GM18519 (cell line): ENCODE measurements around the gene CHERP.
"Not testable (repeated sequence)": the region's sequence is repeated elsewhere in the genome, so short reads cannot be mapped to it uniquely, and the experiment has no call there.

Experiments used
- ATAC-seq: cut with Tn5 transposase; IDR thresholded peaks from one replicate; pipeline ENCODE4 v1.9.1; 2021; ENCODE audit warnings: mild to moderate bottlenecking, moderate library complexity; ENCODE audit not compliant: unreplicated experiment, low FRiP score

CHERP gene

DNA sequence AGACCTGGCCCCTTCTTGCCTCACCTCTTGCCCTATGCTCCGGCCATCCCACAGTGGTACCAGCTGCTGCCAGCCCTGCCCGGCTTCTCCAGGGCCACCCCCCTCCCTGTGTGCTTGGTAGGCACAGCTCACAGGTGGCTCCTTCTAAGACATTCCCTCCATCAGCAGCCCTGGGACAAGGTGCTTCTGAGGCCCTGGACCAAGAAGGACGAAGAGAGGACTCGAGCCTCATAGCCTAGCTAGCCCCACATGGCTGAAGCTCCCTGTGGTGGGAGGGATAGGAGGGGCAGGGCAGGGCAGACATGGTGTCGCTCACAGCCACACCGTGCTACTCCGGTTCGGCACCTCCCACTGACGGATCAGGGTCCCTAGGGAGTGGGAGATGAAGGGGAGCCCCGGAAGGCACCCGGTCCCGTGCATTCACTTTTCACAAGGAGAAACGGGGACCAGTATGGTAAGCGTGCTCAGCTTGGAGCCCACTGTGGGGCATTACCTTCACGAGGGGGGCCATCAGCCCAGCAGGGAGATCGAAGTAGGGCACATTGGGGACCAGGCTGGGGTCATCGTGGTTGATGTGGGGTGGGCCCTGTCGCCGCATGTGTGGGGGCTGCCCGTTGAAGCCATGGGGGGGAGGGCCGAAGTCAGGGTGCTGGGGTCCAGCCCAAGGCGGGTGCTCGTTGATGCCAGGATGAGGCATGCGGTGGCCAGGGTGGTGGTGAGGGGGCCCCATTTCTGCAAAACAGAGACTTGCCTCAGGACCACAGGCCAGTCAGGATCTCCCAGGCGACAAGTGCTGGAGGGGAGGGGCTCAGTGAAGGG, 19.5 kb downstream of the CHERP start:
- no peak for ATAC-seq

DNA sequence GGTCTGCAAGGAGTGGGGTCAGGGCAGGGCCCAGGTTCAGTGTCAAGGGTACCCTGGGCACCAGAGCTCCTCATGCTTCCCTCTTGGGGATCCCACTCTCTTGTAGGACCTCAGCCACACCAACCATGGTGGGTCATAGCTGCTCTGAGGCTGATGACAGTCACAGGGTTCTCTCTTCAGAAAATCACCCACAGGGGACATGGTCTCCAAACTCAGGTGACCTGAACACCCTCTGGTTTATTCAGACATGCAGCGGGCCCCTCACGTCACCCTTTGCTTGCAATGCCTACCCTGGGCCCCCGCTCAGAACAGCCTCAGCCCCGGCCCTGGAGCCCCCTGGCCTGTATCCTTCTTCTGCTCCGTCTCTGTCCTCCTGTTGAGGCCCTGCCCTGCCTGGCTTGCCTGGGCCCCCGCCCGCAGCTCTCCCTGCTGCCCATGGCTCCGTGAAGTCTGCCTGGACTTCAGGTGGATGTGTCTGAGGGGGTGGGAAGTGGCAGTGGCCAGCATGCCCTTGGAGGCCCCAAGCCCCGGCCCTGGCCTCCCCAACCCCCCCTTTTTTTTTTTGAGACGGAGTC, 20.4 kb downstream of the CHERP start:
- no peak for ATAC-seq

DNA sequence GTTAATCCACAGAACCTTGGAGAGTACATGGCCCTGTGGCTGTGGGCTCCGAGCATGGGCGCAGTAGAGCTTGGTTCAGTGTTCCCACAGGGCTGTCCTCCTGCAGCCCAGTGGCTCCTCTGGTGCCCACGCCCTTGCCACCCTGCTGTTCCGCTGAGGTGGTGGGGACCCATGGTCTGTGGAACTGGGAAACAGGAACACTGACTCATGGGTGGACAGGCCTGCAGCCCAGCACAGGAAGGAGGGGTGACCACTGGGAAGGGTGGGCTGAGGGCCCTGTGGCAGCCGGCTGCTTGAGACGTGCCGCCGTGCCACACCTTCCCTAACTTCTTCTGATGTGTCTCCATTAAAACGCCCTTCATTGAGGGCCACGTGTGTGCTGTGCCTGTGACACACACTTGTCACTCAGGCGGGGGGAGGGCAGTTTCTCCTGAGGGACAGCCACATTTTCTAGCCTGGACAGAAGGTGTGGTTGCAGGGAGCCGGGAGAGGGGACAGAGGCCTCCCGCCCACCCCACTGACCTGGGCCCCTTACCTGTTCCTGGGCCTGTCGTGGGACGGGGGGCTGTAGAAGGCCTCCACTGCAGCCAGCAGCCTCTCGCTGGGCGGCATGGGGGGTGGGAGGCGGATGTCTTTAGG, 21.1 kb downstream of the CHERP start:
- ATAC-seq = no peak

DNA sequence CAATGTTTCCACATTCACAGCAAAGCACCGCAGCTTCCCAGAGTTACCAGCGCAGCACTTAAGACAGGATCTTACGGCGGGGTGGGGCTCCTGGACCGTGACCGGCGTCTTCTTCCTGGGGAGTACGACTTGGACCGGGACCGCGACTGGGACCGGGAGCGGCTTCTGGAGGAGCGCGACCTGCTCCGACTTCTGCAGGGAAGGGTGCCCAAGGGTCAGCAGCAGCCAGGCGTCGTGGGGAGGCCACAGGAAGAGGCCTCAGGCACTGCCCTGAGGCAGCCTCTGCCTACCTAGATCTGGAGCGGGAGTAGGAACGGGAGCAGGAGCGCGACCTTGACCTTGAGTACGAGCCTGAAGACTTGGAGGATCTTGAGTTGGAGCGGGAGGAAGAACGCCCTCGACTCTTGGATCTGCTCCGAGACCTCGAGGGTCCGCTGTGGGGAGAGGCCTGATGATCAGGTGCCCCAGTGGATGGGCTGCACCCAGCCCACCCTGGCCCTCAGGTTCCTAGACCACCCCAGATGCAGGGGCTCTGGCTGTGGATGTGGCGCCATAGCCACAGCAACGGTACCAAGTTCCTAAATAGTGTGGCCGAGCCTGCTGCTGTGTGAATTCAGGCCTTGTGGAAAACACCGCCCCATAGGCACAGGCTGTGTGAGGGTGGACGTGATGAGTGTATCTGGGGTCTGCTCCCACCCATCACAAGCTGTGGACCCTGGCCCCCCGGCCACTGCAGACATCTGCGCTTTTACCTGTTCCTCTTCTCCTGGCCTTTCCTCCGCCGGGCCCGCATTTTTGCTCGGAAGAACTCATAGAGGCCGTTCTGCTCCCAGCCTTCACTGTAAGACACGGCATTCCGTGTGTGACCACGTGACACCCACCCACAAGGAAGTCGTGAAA, 21.9 kb downstream of the CHERP start:
- ATAC-seq = no peak

DNA sequence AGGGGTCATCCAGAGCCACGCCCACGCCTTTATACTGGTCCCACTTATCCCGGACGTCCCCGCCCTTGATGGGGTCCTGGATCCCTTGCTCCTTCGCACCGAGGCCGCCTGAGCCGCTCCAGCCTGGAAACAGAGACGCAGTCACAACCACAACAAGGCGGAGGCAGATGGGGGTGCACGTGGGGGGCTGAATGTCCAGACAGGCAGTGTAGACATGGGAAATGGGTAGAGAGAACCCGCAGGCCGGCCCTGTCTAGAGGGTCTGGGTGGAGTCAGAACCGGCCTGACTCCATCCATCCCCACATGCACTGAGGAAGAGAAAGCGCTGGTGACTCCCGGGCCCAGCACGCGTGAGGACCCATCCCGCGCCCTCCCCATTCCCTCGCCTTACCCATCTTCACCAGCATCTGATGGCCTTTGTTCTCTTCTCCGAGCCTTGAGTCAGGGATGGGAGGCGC, 23.0 kb downstream of the CHERP start:
- ATAC-seq = no peak

DNA sequence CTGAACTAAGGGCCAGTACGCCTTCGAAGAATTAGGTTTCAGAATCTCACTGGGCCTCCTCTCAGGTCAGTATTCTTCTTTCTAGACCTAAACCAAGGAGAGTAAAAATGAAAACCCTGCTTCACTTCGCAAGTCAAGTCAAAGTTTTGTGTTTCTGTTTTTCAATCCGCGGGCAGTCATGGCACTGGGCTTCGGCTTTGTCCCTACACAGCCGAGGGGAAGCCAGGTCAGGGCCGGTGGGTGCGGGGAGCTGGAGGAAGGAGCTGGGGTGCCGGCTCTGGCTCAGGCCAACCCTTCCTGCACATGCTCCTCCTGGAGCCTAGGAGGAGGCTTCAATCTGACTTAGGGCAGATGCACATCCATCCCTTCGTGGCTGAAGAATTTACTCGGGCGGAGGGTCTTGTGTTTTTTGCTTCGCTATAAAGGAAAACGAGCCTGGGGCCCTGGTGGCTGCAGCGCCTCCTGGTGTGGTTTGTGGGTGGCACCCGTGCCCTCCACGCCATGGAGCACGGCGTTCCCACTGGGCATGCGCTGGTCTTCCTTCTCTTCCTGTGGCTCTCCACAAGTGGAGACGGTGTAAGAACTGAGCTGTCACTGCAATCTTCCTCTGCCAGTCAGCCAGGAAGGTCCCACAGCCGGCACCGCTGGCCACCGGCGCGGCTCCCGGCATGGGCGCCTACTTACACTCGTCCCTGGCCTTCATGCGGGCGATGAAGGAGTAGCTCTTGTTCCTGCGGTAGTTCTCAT, 23.6 kb downstream of the CHERP start:
- ATAC-seq = no peak

DNA sequence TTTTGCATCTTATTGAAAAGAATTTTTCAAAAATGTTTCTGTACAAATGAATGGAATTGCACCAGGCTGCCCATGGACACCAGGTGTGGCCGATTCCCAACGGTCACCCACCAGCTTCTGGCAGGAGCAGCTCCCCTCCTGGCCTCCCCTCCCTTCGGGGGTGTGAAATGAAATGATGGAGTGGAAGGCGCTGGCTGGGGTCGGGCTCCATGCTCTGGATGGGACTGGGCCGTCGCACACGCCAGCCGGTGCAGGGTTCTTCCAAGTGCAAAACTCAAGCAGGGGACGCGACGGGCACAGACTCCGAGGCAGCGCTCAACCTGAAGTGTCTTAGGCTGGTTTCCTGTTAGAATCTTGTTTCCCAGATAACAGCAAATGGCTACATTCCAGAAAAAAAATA, 24.2 kb downstream of the CHERP start:
- ATAC-seq = no peak

DNA sequence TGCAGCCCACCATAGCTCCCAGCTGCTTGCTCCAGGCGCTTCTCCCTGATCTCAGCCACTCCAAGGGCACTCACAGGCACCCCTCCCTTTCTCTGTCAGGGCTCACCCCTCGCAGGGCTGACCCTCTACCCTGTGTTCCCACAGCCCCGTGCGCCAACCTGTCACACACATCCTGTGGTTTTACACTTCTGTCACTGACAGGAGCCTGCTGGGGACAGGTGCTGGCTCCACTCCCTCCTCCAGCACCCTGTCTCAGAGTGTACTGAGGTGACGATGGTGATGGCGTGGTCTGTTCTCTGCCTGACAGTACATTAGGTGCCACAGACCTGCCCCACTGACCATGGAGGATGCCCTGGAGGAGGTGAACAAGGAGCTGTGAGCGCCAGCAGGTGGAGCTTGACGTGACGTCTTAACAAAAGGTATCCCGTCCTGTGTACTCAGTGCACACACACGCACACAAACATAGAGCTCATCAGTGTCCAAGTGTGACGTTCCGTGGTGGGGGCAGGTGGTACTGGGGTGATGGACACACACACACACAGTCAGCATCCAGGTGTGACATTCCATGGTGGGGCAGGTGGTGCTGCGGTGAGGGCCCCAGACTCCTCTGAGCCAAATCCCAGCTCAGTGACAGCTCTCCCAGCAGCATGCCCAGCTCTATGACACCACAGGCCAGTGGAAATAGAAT, 25.2 kb downstream of the CHERP start:
- ATAC-seq = no peak

DNA sequence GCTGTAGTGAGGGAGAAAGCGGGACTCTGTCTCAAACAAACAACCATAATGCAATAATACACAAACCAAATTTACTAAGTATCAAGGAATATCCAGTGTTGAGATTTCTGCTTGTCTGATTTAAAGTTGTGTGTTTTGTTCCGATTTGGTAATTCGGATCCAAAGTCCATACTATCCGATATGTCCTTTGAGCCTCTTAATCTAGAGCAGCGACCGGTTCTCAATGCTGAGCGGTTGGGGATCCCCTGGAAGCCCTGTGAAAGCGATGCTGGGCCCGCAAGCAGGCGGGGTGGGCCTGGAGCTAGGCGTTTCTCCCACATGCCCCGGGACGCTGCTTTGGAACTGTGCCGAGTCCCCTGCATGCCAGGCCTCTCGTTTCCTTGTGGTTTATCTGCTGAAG, 25.9 kb downstream of the CHERP start:
- ATAC-seq = no peak

DNA sequence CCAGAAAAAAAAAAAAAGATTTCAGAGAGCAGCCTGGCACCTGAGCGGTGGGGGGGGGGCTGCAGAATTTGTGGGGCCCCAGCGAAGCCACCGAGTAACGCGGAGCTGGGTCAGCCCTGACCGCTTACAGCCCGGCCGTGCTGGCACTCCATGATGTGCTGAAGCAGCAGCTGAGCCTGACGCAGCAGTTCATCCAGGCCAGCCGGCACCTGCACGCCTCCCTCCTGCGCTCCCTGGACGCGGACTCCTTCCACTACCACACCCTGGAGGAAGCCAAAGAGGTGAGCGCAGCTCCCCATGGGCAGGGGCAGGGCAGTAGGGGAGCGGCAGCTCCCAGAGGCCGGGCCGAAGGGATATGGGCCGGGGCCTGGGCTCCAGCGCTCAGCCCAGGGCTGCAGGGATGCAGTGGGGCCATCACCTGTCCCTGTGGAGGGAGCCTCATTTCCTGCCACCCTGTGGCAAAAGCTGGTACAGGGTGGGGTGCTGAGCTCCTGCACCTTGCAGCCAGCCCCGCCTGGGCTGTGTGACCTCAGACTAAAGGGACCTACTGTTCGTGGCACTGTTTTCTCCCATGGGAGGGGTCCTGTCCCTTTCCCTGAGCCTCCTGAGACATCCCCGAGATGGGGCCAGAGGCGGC, 27.7 kb downstream of the CHERP start:
- ATAC-seq = no peak

DNA sequence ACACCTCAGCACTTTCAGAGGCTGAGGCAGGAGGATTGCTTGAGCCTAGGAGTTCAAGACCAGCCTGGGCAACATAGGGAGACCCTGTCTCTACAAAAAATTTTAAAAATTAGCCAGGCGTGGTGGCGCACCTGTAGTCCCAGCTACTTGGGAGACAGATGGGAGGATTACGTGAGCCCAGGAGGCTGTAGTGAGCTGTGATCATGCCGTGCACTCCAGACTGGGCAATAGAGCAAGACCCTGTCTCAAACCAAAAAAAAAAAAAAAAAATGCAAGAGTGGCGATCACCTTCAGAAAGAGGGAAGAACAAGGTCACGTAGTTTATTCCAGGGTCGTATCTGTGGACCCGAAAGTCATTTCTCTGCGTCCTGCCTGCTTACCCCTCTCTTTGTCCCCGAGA, 29.6 kb downstream of the CHERP start:
- ATAC-seq = not testable (repeated sequence)

DNA sequence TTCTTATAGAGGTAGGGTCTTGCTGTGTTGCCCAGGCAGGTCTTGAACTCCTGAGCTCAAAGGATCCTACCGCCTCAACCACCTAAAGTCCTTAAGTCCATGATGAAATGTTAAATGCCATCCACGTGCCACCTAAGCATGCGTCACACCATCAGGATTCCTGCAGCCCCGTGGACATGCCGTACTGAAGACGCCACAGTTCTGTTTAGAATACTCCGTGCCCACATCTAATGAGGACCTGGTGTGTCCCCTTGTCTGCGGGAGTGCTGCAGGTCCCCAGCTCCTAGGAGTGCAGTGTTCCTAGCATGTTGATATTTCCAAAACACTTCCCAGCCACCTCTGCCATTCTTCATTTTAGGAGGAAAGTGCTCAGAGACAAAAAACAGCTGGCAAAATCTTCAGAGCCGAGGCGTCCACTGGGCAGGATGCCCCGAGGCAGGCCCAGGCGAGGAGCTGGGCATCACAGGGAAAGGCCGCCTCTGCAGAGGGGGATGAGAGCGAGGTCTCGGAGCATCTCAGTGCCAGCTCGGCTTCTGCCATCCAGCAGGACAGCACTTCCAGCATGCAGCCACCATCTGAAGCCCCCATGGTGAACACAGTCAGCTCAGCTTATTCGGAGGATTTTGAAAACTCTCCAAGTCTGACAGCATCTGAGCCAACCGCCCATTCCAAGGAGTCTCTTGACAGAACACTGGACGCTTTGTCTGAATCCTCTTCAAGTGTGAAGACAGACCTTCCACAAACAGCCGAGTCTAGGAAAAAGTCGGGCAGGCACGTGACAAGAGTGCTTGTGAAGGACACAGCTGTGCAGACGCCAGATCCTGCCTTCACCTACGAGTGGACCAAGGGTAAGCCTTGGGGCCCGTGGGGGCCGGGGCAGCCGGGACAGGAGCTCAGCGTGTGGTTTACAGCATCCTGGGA, 32.8 kb downstream of the CHERP start:
- ATAC-seq = no peak

DNA sequence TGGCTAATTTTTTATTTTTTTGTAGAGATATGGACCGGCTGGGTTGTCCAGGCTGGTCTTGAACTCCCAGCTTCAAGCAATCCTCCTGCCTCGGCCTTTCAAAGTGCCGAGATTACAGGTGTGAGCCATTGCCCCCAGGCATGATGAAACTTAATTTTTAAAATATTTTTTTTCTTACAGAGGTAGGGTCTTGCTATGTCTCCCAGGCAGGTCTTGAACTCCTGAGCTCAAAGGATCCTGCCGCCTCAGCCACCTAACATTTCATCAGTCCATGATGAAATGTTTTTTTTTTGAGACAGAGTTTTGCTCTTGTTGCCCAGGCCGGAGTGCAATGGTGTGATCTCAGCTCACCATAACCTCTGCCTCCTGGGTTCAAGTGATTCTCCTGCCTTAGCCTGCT, 33.7 kb downstream of the CHERP start:
- no peak for ATAC-seq

DNA sequence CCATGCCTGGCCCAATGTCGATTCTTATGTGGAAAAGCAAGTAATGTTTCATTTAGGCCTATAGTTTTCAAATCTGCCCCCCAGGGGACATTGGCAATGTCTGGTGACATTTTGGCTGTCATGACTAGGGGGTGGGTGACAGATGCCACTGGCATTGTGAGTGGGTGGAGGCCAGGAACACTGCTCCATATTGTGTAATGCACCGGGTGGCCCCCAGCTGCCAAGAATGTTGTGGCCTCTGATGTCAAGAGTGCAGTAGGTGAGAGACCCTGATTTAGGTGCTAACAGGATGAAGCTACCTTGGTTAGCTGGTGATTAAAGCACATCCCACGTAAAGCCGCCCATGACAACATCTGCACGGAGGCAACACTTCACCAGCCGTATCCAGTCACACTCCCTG, 35.3 kb downstream of the CHERP start:
- ATAC-seq = no peak

DNA sequence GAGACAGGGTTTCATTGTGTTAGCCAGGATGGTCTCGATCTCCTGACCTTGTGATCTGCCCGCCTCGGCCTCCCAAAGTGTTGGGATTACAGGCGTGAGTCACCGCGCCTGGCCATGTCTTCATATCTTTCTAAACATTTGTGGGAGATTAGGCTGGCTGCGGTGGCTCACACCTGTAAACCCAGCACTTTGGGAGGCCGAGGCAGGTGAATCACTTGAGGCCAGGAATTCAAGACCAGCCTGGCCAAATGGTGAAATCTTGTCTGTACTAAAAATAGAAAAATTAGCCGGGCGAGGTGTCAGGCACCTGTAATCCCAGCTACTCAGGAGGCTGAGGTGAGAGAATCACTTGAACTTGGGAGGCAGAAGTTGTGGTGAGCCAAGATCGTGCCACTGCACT, 36.1 kb downstream of the CHERP start:
- ATAC-seq = not testable (repeated sequence)

DNA sequence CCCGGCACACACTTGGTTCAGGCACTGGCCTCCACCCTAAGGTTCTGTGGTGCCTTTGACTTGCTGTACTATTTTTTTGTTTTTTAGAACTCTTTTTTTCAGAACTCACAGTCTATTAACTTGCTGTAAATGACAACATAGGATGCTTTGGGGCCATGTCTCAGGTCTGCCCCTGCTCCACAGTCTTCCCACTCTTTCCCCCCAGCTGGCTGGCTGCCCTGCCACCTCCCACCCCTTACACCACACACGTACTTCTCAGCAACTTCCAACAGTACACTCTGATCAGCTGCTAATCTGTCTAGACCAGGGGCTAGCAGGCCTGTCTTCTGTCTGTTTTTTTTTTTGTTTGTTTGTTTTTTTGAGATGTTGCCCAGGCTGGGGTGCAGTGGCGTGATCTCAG, 38.0 kb downstream of the CHERP start:
- no peak for ATAC-seq

DNA sequence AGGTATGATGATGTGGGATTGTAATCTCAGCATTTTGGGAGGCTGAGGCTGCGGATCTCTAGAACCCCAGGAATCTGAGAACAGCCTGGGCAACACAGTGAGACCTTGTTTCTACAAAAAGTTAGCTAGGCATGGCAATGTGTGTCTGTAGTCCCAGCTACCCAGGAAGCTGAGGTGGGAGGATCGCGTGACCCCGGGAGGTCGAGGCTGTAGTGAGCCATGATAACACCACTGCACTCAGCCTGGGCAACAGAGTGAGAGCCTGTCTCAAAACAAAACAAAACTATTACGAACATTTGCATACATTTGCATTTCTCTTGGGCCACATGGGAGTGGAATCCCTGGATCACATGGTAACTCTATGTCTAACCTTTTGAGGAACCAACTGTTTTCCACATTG, 44.4 kb downstream of the CHERP start:
- ATAC-seq = no peak

DNA sequence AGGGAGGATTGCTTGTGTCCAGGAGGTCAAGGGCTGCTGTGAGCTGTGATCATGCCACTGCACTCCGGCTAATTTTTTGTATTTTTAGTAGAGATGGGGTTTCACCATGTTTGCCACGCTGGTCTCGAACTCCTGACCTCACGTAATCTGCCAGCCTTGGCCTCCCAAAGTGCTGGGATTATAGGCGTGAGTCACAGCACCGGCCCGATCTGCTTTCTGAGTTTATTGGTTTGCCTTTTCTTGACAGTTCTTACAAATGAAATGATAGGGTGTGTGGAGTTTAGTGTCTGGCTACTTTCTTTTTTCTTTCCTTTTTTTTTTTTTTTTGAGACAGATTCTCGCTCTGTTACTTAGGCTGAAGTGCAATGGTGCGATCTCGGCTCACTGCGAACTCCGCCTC, 45.2 kb downstream of the CHERP start:
- no peak for ATAC-seq
